ENCODE data around the gene EFR3B. TPM values are rescaled to one million over a fixed set of nuclear protein-coding genes. Genes with fewer than 3 reads are reported as not detected.

The EFR3B gene
- total RNA-seq, 4 donors from 2014 or later = 0.40 to 1.2 (median 0.65) TPM

DNA sequence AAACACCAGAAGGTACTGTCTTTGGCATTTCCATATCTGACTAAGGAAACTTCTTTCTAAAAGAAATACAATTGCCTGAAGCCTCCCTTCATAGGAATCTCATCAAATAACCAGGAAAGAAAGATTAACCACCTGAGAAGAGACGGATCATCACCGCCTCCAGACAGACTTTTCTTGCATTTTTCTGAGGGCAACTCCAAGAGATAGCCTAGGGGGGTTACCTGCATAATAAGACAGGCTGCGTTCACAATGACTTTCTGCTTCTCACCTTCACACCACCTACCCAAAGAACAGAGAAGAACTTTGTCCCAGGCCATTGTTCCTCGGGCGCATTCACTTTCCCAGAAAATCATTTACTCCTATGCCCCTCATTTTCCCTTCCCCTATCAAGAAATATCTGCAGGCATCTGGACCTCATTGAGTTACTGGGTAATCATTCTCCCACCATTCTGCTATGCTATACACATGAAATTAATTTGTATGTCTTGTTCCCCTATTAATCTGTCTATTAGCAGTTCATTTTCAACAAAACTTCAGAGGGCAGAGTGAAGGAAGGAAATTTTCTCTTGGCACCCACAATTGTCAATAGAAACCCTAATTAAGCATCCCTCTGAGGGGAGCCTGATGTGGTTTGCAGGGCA lies 134.8 kb downstream of the EFR3B start:
- DNase-seq = no peak
- Histone ChIP-seq H3K9me3 (no peaks in the 10 kb centered on the region), H3K36me3 (no peaks in the 10 kb centered on the region), H3K27ac (no peak overlapping the region), H3K4me1 (no peaks in the 10 kb centered on the region), H3K4me3 (no peak overlapping the region), H3K27me3 (no peaks in the 10 kb centered on the region)
- TF ChIP-seq POLR2A (IDR thresholded peaks at IDR 0.05) = no peak
- TF ChIP-seq, protein P1, sequence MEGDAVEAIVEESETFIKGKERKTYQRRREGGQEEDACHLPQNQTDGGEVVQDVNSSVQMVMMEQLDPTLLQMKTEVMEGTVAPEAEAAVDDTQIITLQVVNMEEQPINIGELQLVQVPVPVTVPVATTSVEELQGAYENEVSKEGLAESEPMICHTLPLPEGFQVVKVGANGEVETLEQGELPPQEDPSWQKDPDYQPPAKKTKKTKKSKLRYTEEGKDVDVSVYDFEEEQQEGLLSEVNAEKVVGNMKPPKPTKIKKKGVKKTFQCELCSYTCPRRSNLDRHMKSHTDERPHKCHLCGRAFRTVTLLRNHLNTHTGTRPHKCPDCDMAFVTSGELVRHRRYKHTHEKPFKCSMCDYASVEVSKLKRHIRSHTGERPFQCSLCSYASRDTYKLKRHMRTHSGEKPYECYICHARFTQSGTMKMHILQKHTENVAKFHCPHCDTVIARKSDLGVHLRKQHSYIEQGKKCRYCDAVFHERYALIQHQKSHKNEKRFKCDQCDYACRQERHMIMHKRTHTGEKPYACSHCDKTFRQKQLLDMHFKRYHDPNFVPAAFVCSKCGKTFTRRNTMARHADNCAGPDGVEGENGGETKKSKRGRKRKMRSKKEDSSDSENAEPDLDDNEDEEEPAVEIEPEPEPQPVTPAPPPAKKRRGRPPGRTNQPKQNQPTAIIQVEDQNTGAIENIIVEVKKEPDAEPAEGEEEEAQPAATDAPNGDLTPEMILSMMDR (IDR thresholded peaks at IDR 0.05) = no peak

DNA sequence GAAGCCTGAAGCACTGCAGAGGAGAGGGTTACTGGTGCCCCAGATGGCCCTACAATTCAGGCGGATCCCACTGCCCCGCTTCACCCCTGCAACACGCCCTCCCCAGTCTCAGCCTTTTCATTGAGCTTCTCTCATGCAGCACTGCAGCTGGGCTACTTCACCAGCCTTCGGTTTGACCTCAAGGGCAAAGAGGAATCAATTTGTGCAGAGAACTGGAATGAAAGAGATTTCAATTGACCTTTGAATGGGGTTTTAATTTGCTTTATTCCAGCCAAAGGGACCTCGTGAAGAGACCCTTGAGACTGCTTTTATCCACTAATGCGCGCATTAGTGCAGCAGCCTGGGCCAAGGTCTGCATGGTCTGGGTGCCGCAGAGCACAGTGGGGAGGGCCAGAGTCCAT lies 135.3 kb downstream of the EFR3B start:
- peaks cover 0 to 4% (median 0%) of the 10 kb centered on the region in 4 donors for H3K9me3 ChIP-seq
- DNase-seq = no peak
- H3K4me1 ChIP-seq = no peaks in the 10 kb centered on the region
- no peaks in the 10 kb centered on the region for H3K27me3 ChIP-seq
- TF ChIP-seq, protein P1 (IDR thresholded peaks at IDR 0.05) = no peak
- no peak for TF ChIP-seq POLR2A (IDR thresholded peaks at IDR 0.05)
- H3K36me3 ChIP-seq = no peaks in the 10 kb centered on the region
- no peak overlapping the region for H3K4me3 ChIP-seq
- no peak overlapping the region for H3K27ac ChIP-seq

- Histone ChIP-seq H3K36me3 (no peaks in the 10 kb centered on the region), H3K4me3 (no peak overlapping the region), H3K27ac (no peak overlapping the region), H3K27me3 (no peaks in the 10 kb centered on the region), H3K9me3 (peaks cover 0 to 4% (median 0%) of the 10 kb centered on the region in 4 donors), H3K4me1 (no peaks in the 10 kb centered on the region)
- DNase-seq = no peak
- TF ChIP-seq, protein P1 (IDR thresholded peaks at IDR 0.05) = no peak
- TF ChIP-seq POLR2A (IDR thresholded peaks at IDR 0.05) = no peak
These were observed 137.1 kb downstream of the EFR3B start for GRCh38 chr2:25178976-25179375.

- no peak for TF ChIP-seq POLR2A (IDR thresholded peaks at IDR 0.05)
- TF ChIP-seq, protein P1 (IDR thresholded peaks at IDR 0.05) = no peak
- Histone ChIP-seq H3K27ac (no peak overlapping the region), H3K27me3 (no peaks in the 10 kb centered on the region), H3K36me3 (no peaks in the 10 kb centered on the region), H3K9me3 (peaks cover 0 to 4% (median 0%) of the 10 kb centered on the region in 4 donors), H3K4me1 (no peaks in the 10 kb centered on the region), H3K4me3 (no peak overlapping the region)
- no peak for DNase-seq
These were observed 142.4 kb downstream of the EFR3B start for GRCh38 chr2:25184254-25184653.

- Histone ChIP-seq H3K36me3 (no peaks in the 10 kb centered on the region), H3K27me3 (no peaks in the 10 kb centered on the region), H3K9me3 (no peaks in the 10 kb centered on the region), H3K27ac (no peak overlapping the region), H3K4me3 (no peak overlapping the region), H3K4me1 (no peaks in the 10 kb centered on the region)
- TF ChIP-seq POLR2A (IDR thresholded peaks at IDR 0.05) = no peak
- TF ChIP-seq, protein P1 (IDR thresholded peaks at IDR 0.05) = no peak
- peak in 1 of 3 donors; percentile 55 for DNase-seq
These were observed 146.0 kb downstream of the EFR3B start for GRCh38 chr2:25187729-25188350.
